Hindlimb muscle (tissue), 1 donor: ENCODE results near the gene NGDN. TPM values are rescaled to one million over a fixed set of nuclear protein-coding genes. Genes with fewer than 3 reads are reported as not detected.

Experiments used
- DNase-seq: peaks from one replicate; pipeline ENCODE4 v3.0.0-alpha.2; 2013
- polyA plus RNA-seq: library from polyadenylated mRNA; unstranded; fragments of 120-200 nt; gene quantifications from one replicate; pipeline ENCODE4 v1.2.1, GENCODE V29; 2013; ENCODE audit not compliant: insufficient read length

NGDN gene
- polyA plus RNA-seq, 1 donor = 34.3 TPM

GRCh38 chr14:23523229-23524016 is 53.9 kb downstream of the NGDN start:
- no peak for DNase-seq

- DNase-seq = no peak
Measured at GRCh38 chr14:23524954-23525353, 55.5 kb downstream of the NGDN start.

GRCh38 chr14:23525611-23526010 is 56.1 kb downstream of the NGDN start:
- no peak for DNase-seq

Other genes starting within 250 kb of the NGDN start
- 0.62 TPM for gene RNF212B, start 231.8 kb upstream of the NGDN start, polyA plus RNA-seq
- 11.2 TPM for gene HOMEZ, start 183.6 kb upstream of the NGDN start, polyA plus RNA-seq
- gene PPP1R3E, start 166.8 kb upstream of the NGDN start, polyA plus RNA-seq = 16.8 TPM
- 35.6 TPM for gene BCL2L2, start 162.9 kb upstream of the NGDN start, polyA plus RNA-seq
- gene PABPN1, start 148.2 kb upstream of the NGDN start, polyA plus RNA-seq = 112 TPM
- gene SLC22A17, start 116.8 kb upstream of the NGDN start, polyA plus RNA-seq = 21.2 TPM
- 56.9 TPM for gene EFS, start 104.5 kb upstream of the NGDN start, polyA plus RNA-seq
- gene IL25, start 96.9 kb upstream of the NGDN start, polyA plus RNA-seq = not detected
- gene CMTM5, start 92.7 kb upstream of the NGDN start, polyA plus RNA-seq = 1.6 TPM
- gene MYH6, start 61.4 kb upstream of the NGDN start, polyA plus RNA-seq = 3.2 TPM
- gene MYH7, start 34.0 kb upstream of the NGDN start, polyA plus RNA-seq = 525 TPM
- 3.1 TPM for gene ZFHX2, start 82.1 kb downstream of the NGDN start, polyA plus RNA-seq
- 14.4 TPM for gene THTPA, start 86.6 kb downstream of the NGDN start, polyA plus RNA-seq
- gene AP1G2, start 98.1 kb downstream of the NGDN start, polyA plus RNA-seq = 18.0 TPM
- 0.49 TPM for gene JPH4, start 109.1 kb downstream of the NGDN start, polyA plus RNA-seq
- gene DHRS2, start 166.7 kb downstream of the NGDN start, polyA plus RNA-seq = 0.10 TPM